Activated CD8-positive, alpha-beta T cell treated with anti-CD3 and anti-CD28 coated beads, Interleukin-2, amount 10 ng/mL, durations not matched to agents 7 days and 5 days (primary cell): ENCODE results near the gene RNF217. TPM values are rescaled to one million over a fixed set of nuclear protein-coding genes. Genes with fewer than 3 reads are reported as not detected.

Experiments used
- ATAC-seq: fragments of 150-1000 bp; cut with Tn5 transposase; one replicate; pipeline ENCODE4 v1.10.0; 2021; ENCODE audit warnings: moderate library complexity
- CTCF ChIA-PET: fragments of 350-600 bp; sonication (Branson Sonifier 250); formaldehyde crosslinking; loops from one replicate; lab custom pipeline; 2021; ENCODE audit warnings: antibody characterized with exemption; lab: Charles Lee
- POLR2A ChIA-PET: fragments of 350-600 bp; sonication (Branson Sonifier 250); formaldehyde crosslinking; loops from one replicate; lab custom pipeline; 2021; ENCODE audit warnings: antibody characterized with exemption; lab: Charles Lee
- DNase-seq: peaks from one replicate; pipeline ENCODE4 v3.0.0-alpha.2; 2020
- H3K27ac Mint-ChIP-seq: one replicate; pipeline ENCODE4 v1.8.0; 2021; ENCODE audit warnings: mild to moderate bottlenecking, mixed read lengths
- H3K27me3 Mint-ChIP-seq: one replicate; pipeline ENCODE4 v1.8.0; 2021; ENCODE audit warnings: low read depth, mixed read lengths
- H3K36me3 Mint-ChIP-seq: one replicate; pipeline ENCODE4 v1.8.0; 2021; ENCODE audit warnings: low read depth, mixed read lengths
- H3K4me1 Mint-ChIP-seq: one replicate; pipeline ENCODE4 v1.8.0; 2021; ENCODE audit warnings: low read depth, mixed read lengths
- H3K4me3 Mint-ChIP-seq: one replicate; pipeline ENCODE4 v1.8.0; 2021; ENCODE audit warnings: mild to moderate bottlenecking, mixed read lengths
- H3K9me3 Mint-ChIP-seq: one replicate; pipeline ENCODE4 v1.8.0; 2022; ENCODE audit warnings: mixed read lengths; ENCODE audit not compliant: insufficient read depth
- total RNA-seq, 2 experiments: library from RNA; stranded (reverse); gene quantifications; one replicate each; pipeline ENCODE4 v1.2.3, GENCODE V29; 2021

The RNF217 gene
- total RNA-seq, 2 experiments from 2014 or later, result 0.52 TPM; not detected in 1

DNA sequence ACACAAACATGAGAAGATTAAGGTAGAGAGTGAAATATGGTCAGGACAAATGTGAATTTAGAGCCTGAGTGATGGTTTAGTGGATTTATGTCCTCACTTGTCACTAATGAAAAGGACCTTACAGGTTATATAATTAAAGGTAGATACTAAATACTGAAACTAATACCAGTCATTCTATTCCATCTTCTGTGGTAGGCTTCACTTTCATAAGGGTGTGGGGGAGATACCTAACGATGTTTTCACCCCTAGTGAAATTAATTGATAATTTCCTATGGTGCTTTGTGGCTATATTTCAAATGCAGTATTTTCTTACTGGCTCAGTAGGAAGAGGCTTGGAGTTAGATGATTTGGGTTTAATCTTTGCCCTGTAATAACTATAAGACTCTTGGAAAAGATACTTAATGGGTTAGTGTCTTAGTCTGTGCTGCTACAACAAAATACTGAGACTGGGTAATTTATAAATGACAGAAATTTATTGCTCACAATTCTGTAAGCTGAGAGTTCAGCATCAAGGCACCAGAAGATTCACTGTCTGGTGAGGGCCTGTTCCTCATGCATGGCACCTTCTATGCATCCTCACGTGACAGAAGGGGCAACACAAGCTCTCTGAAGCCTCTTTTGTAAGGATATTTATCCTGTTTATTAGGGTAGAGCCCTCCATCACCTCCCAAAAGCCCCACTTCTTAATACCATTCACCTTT lies 21.3 kb downstream of the RNF217 start:
- Mint-ChIP-seq H3K9me3 (no peaks in the 10 kb centered on the region), H3K4me3 (no peak overlapping the region), H3K27me3 (peaks cover 2% of the 10 kb centered on the region), H3K36me3 (no peaks in the 10 kb centered on the region), H3K4me1 (peaks cover 8% of the 10 kb centered on the region), H3K27ac (no peak overlapping the region)
- DNase-seq, result no peak
- CTCF ChIA-PET, result no interaction called here
- no peak for ATAC-seq
- POLR2A ChIA-PET, result no interaction called here

DNA sequence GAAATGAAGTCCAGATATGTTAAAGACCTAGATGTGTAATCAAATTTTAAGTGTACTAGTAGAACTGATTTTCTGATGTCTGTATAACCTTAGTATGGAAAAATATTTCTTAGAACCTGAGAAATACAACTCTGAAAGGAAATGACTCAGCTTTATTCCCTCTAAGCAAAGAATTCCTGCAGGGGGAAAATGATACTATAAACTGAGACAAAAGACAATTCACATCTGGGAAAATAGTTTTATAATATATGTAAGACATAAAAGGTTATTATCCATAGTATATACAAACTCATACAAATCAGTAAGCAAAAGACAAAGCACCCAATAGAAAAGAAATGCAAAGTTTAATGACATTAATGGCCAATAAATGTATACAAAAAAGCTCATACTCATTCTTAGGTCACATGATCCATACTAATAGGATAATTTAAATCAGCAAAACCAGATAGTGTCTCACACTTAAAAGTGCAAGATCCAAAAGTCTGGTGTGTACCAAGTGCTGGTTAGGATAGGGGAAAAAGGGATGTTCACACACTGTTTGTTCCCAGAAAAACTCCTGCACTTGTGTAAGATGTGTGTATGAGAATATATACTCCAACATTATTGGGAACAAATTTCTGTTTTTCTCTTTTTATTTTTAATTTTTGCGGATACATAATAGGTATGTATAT lies 22.6 kb downstream of the RNF217 start:
- no peaks in the 10 kb centered on the region for H3K36me3 Mint-ChIP-seq
- ATAC-seq (no peak), DNase-seq (no peak)
- ChIA-PET CTCF (no interaction called here), POLR2A (no interaction called here)
- H3K9me3 Mint-ChIP-seq, result no peaks in the 10 kb centered on the region
- peaks cover 8% of the 10 kb centered on the region for H3K4me1 Mint-ChIP-seq
- no peak overlapping the region for H3K27ac Mint-ChIP-seq
- peaks cover 4% of the 10 kb centered on the region for H3K27me3 Mint-ChIP-seq
- H3K4me3 Mint-ChIP-seq, result no peak overlapping the region

DNA sequence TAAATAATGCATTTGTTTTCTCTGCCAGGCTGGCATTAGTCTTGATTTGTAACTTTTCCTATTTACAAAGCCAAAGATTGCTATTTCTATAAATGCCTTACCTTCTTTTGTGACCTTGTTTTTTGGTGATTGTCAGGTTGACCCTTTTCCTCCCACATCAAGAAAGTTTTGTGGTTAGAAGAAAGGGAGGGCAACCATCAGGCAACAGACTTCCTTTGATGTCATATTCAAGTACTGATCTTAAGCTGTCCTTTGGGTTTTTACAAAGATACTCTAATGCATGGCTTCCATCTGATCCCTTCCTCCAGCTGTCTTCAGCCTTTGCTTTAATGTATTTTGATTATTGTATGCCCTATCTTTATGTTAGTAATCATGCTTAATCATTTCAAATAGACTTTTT lies 23.9 kb downstream of the RNF217 start:
- Mint-ChIP-seq H3K36me3 (no peaks in the 10 kb centered on the region), H3K4me3 (no peak overlapping the region), H3K27me3 (peaks cover 4% of the 10 kb centered on the region), H3K4me1 (peaks cover 8% of the 10 kb centered on the region), H3K9me3 (no peaks in the 10 kb centered on the region), H3K27ac (no peak overlapping the region)
- POLR2A ChIA-PET, result no interaction called here
- DNase-seq (no peak), ATAC-seq (no peak)
- CTCF ChIA-PET, result no interaction called here

DNA sequence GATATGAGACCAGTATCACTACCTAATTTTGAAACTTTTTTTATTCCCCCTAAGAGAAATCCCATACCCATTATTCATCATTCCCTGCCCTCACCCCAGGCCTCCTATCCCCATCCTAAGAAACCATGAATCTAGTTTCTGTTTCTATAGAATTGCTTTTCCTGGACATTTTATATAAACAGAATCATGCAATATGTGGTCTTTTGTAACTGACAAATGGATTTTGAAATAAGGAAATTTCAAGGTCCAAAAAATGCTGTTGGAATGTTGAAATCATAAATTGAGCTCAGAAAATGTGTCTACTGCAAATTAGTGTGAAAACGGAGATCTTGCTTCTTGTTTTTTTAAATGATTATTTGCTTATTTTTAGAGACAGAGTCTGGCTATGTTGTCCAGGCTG lies 25.1 kb downstream of the RNF217 start:
- no peak overlapping the region for H3K4me3 Mint-ChIP-seq
- no peak overlapping the region for H3K27ac Mint-ChIP-seq
- DNase-seq, result no peak
- ChIA-PET CTCF (no interaction called here), POLR2A (no interaction called here)
- no peaks in the 10 kb centered on the region for H3K9me3 Mint-ChIP-seq
- H3K4me1 Mint-ChIP-seq, result peaks cover 8% of the 10 kb centered on the region
- H3K36me3 Mint-ChIP-seq, result no peaks in the 10 kb centered on the region
- no peak for ATAC-seq
- H3K27me3 Mint-ChIP-seq, result peaks cover 4% of the 10 kb centered on the region

DNA sequence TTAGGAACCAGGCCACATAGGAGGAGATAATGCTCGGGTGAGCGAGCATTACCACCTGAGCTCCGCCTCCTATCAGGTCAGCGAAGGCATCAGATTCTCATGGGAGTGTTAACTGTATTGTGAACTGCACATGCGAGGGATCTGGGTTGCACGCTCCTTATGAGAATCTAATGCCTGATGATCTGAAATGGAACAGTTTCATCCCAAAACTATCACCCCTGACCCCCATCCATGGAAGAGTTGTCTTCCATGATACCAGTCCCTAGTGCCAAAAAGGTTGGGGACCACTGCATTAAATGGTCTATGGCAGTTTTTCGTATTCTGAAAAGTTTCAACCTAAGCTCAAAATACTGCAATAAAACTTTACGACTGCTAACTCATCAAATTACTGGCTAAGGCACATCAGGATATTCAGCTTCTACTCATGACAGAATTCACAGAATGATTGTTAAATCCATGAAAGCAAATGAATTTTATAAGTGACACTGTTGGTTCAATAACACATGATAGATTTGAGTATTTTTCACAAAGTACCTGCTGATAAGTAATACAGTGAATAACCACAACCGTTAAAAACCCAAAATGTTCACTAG lies 25.9 kb downstream of the RNF217 start:
- peaks cover 8% of the 10 kb centered on the region for H3K4me1 Mint-ChIP-seq
- H3K27ac Mint-ChIP-seq, result no peak overlapping the region
- no peaks in the 10 kb centered on the region for H3K36me3 Mint-ChIP-seq
- no peak for ATAC-seq
- H3K9me3 Mint-ChIP-seq, result no peaks in the 10 kb centered on the region
- POLR2A ChIA-PET, result no interaction called here
- no peak overlapping the region for H3K4me3 Mint-ChIP-seq
- CTCF ChIA-PET, result no interaction called here
- no peak for DNase-seq
- peaks cover 4% of the 10 kb centered on the region for H3K27me3 Mint-ChIP-seq

DNA sequence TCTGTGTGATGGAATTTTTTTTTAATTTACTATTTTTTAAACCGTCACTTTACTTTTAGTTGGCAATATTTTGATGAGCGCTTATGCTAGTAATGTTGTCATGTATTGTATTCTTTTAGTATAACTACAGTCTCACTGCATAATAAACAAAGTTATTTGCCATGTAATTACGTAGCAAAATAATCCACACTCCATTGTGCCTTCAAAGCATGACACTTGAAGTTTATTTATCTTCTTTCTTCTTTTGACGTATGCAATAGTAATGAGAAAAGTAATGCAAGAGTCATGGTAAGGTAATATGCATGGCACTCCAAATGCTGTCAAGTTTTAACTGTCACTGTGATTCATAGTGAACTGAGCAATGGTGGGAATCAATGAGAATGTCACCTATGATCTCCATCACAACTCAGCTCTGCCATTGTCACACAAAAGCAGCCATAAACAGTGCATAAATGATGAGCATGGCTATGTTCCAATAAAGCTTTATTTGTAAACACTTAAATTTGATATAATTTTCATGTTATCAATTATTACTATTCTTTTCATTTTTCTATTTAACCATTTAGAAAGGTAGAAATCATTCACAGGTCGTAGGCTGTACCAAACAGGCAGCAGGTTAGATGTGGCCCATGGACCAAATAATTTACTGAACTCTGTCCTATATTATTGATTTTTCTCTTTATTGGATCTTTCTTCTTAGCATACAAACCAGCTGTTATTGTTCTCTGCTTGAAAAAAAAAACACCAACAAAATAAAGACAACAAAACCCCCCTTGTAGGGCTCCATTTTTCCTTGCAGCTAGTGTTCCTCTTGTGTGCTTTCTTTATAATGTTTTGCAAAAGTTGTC lies 27.1 kb downstream of the RNF217 start:
- H3K27ac Mint-ChIP-seq, result no peak overlapping the region
- ATAC-seq (no peak), DNase-seq (no peak)
- peaks cover 4% of the 10 kb centered on the region for H3K27me3 Mint-ChIP-seq
- POLR2A ChIA-PET, result no interaction called here
- H3K4me1 Mint-ChIP-seq, result peaks cover 8% of the 10 kb centered on the region
- CTCF ChIA-PET, result no interaction called here
- no peaks in the 10 kb centered on the region for H3K9me3 Mint-ChIP-seq
- H3K4me3 Mint-ChIP-seq, result no peak overlapping the region
- no peaks in the 10 kb centered on the region for H3K36me3 Mint-ChIP-seq

DNA sequence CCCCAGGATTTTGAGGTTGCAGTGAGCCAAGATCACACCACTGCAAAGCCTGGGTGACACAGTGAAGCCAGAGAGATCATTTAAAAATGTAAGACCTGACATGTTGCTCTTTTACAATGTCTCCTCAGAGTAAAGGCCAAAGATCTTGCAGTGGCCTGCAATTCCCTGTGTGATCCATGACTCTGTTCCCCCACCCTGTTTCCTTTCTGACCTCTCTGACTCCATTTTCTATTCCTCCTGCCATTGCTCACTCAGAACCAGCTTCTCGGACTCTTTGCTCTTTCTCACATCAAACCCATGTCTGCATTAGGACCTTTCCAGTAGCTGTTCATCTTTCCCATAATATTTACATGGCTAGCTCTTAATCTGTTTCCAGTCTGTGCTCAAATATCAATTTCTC lies 28.8 kb downstream of the RNF217 start:
- Mint-ChIP-seq H3K4me1 (peaks cover 6% of the 10 kb centered on the region), H3K4me3 (no peak overlapping the region), H3K36me3 (no peaks in the 10 kb centered on the region), H3K27me3 (peaks cover 4% of the 10 kb centered on the region), H3K9me3 (no peaks in the 10 kb centered on the region), H3K27ac (no peak overlapping the region)
- POLR2A ChIA-PET, result no interaction called here
- CTCF ChIA-PET, result no interaction called here
- no peak for ATAC-seq
- DNase-seq, result no peak

DNA sequence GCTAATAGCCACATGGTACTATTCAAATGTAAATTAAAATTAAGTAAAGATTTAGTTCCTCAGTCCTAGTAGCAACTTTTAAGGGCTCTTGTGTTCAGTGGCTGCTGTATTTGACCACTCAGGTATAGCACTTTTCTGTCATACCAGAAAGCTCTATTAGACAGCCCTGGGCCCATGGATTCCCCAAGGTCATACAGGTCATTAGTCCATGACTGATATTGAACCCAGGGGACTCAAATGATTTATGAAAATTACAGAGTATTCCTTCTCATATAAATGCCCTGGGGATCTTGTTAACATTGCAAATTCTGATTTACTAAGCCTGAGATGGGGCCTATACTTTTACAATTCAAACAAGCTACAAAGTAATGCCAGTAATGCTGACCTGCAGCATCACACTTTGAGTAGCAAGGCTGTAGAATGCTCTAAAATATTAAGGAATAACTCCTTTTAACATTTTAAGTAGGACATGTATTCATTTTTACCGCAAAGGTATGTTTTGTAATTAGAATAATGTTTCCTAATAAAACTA lies 29.6 kb downstream of the RNF217 start:
- Mint-ChIP-seq H3K4me3 (no peak overlapping the region), H3K27ac (no peak overlapping the region), H3K36me3 (no peaks in the 10 kb centered on the region), H3K9me3 (no peaks in the 10 kb centered on the region), H3K27me3 (peaks cover 4% of the 10 kb centered on the region), H3K4me1 (no peaks in the 10 kb centered on the region)
- ATAC-seq (no peak), DNase-seq (no peak)
- ChIA-PET CTCF (no interaction called here), POLR2A (no interaction called here)

DNA sequence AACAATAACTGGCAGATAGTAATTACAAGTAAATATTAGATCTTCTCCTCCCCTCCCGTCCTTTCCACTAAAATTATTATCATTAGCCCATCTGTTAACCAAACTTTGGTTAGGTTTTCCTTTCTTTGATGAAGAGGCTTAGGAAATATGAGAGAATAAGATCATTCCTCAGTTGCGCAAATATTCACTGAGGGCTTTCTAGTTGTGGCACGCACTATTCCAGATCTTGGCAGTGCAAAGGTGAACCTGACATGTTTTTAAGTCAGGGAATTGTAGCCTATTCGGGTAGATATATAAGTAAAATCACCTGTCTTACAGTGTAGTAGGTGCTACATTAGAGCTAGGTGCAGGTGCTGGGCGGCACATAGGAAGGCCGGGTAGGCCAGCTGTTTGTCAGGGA lies 31.1 kb downstream of the RNF217 start:
- Mint-ChIP-seq H3K27me3 (peaks cover 7% of the 10 kb centered on the region), H3K9me3 (no peaks in the 10 kb centered on the region)

DNA sequence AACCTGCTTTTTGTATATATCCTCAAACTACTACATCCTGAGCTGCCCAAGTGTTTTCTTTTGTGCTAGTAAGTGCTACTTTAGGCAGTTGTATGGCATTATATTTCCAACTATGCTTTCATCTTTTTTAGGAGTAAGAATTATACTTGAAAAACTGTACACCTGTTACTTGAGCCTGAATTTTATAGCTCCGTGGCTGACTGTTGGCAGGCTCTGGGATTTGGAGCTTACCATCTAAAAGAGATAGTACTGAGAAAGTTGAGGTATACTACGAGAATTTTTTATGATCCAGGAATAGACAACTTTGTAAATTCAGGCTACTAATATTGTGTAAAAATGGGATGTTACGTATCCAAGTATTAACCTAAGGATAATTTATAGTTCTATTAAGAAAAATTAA lies 32.4 kb downstream of the RNF217 start:
- no peaks in the 10 kb centered on the region for H3K4me1 Mint-ChIP-seq
- no peak for ATAC-seq
- no peak overlapping the region for H3K27ac Mint-ChIP-seq
- H3K4me3 Mint-ChIP-seq, result no peak overlapping the region
- no peaks in the 10 kb centered on the region for H3K9me3 Mint-ChIP-seq
- ChIA-PET POLR2A (no interaction called here), CTCF (no interaction called here)
- no peak for DNase-seq
- H3K36me3 Mint-ChIP-seq, result no peaks in the 10 kb centered on the region
- peaks cover 6% of the 10 kb centered on the region for H3K27me3 Mint-ChIP-seq

More for the DNA sequence above, 31.1 kb downstream of the RNF217 start:
- no peak for ATAC-seq
- no peaks in the 10 kb centered on the region for H3K36me3 Mint-ChIP-seq
- CTCF ChIA-PET, result no interaction called here
- POLR2A ChIA-PET, result no interaction called here
- no peak overlapping the region for H3K4me3 Mint-ChIP-seq
- H3K27ac Mint-ChIP-seq, result no peak overlapping the region
- no peak for DNase-seq
- no peaks in the 10 kb centered on the region for H3K4me1 Mint-ChIP-seq

DNA sequence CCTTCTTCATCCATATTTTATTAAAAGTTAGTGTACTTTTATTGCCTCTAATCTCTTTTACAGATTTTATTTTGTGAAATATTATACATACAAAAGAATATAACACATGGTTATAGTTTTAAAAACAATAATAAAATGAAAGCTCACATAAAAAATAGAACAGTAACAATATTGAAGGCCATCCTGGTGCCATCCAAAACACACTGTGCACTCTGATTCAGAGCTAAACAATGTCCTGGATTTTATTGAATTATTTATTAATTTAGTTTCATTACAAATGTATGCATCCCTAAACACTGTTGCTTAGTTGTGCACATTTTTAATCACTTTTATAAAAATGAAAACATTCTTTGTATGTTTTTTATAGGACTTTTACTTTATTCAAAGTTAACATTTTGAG lies 32.9 kb downstream of the RNF217 start:
- Mint-ChIP-seq H3K9me3 (no peaks in the 10 kb centered on the region), H3K27ac (no peak overlapping the region), H3K4me3 (no peak overlapping the region), H3K27me3 (peaks cover 6% of the 10 kb centered on the region), H3K36me3 (no peaks in the 10 kb centered on the region), H3K4me1 (no peaks in the 10 kb centered on the region)
- ChIA-PET CTCF (no interaction called here), POLR2A (no interaction called here)
- no peak for DNase-seq
- ATAC-seq, result no peak
